HCEC 1CT (cell line): ENCODE data around the gene NEK5.
"Not testable (repeated sequence)": the region's sequence is repeated elsewhere in the genome, so short reads cannot be mapped to it uniquely, and the experiment has no call there.

ENCODE experiments used
- DNase-seq: peaks from one replicate; pipeline ENCODE4 v3.0.0-alpha.2; 2017

Gene NEK5

GRCh38 chr13:52128714-52129700 lies at the start of gene NEK5:
Gene NEK5 (minus strand): TSS chr13:52129073. CDS start chr13:52127482, 1,591 bp downstream.
- DNase-seq = peak; percentile 40

- DNase-seq = no peak
Measured at GRCh38 chr13:52177276-52177675, 48.4 kb upstream of the NEK5 start.

- DNase-seq = not testable (repeated sequence)
Measured at GRCh38 chr13:52173970-52174369, 45.1 kb upstream of the NEK5 start.

- DNase-seq = no peak
Measured at GRCh38 chr13:52173373-52173772, 44.5 kb upstream of the NEK5 start.

GRCh38 chr13:52171686-52172085 lies 42.8 kb upstream of the NEK5 start:
- not testable (repeated sequence) for DNase-seq

- not testable (repeated sequence) for DNase-seq
Measured at GRCh38 chr13:52170828-52171391, 42.0 kb upstream of the NEK5 start.

- DNase-seq = no peak
Measured at GRCh38 chr13:52169839-52170238, 41.0 kb upstream of the NEK5 start.

GRCh38 chr13:52165411-52165810 lies 36.5 kb upstream of the NEK5 start:
- DNase-seq = no peak

- DNase-seq = no peak
Measured at GRCh38 chr13:52164989-52165388, 36.1 kb upstream of the NEK5 start.

GRCh38 chr13:52163878-52164277 lies 35.0 kb upstream of the NEK5 start:
- DNase-seq = peak; percentile 3

- peak; percentile 51 for DNase-seq
Measured at GRCh38 chr13:52162279-52163101, 33.6 kb upstream of the NEK5 start.

- no peak for DNase-seq
Measured at GRCh38 chr13:52161181-52161646, 32.3 kb upstream of the NEK5 start.

- DNase-seq = no peak
Measured at GRCh38 chr13:52160506-52160905, 31.6 kb upstream of the NEK5 start.

- DNase-seq = no peak
Measured at GRCh38 chr13:52160053-52160452, 31.2 kb upstream of the NEK5 start.

- peak; percentile 68 for DNase-seq
Measured at GRCh38 chr13:52159159-52159982, 30.5 kb upstream of the NEK5 start, which contains the start of gene NEK3. Gene NEK3 (minus strand): TSS chr13:52159597. CDS start chr13:52156191, 3,406 bp downstream.

- DNase-seq = no peak
Measured at GRCh38 chr13:52158629-52159158, 29.8 kb upstream of the NEK5 start.

GRCh38 chr13:52156724-52157261 lies 27.9 kb upstream of the NEK5 start:
- DNase-seq = no peak

- DNase-seq = no peak
Measured at GRCh38 chr13:52155177-52155576, 26.3 kb upstream of the NEK5 start.

GRCh38 chr13:52147225-52147624 lies 18.4 kb upstream of the NEK5 start:
- DNase-seq = no peak

GRCh38 chr13:52141299-52141698 lies 12.4 kb upstream of the NEK5 start:
- no peak for DNase-seq

- no peak for DNase-seq
Measured at GRCh38 chr13:52137489-52137888, 8.6 kb upstream of the NEK5 start.
